Measurements from ENCODE around the gene REPS2.

Gene REPS2

DNA sequence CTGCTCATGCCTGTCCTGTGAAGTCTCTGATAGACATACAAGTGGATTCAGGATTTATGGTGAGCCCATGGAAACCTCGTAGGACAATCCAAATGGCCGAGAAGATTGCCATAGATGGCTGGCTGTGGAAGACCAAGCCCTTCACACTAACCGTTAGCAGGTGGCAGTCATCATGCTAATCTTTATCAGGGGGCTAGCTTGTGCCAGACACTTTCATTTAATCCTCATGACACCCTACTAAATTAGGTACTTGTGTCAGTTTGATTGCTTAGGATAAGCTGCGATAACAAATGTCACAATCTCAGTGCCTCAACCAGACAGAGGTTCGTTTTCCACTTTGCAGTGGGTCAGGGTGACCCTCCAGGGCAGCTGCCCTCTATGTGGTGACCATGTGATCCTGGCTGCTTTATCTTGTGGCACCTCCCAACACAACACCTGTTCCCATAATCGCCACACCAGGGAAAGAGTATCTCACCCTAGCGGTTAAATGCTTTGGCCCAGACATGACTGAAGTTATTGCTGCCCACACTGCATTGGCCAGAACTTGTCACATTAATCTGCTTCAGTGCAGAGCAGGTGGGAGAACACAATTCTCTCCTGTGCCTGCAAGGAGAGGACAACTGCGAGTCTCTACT, 60.8 kb downstream of the REPS2 start:
- DNase-seq: no peak

- DNase-seq: no peak
Measured at GRCh38 chrX:17009856-17010625, 63.6 kb downstream of the REPS2 start.

- DNase-seq: no peak
Measured at GRCh38 chrX:17012465-17012864, 66.0 kb downstream of the REPS2 start.

- DNase-seq: no peak
Measured at GRCh38 chrX:17014216-17014615, 67.8 kb downstream of the REPS2 start.

- DNase-seq: no peak
Measured at GRCh38 chrX:17017134-17017533, 70.7 kb downstream of the REPS2 start.

GRCh38 chrX:17020356-17020755, 73.9 kb downstream of the REPS2 start:
- DNase-seq: no peak

- no peak for DNase-seq
Measured at GRCh38 chrX:17020851-17021821, 74.7 kb downstream of the REPS2 start.

GRCh38 chrX:17021851-17022604, 75.6 kb downstream of the REPS2 start:
- no peak for DNase-seq

GRCh38 chrX:17023661-17024060, 77.2 kb downstream of the REPS2 start:
- no peak for DNase-seq

- DNase-seq: no peak
Measured at GRCh38 chrX:17024886-17025285, 78.4 kb downstream of the REPS2 start.

- DNase-seq: no peak
Measured at GRCh38 chrX:17025621-17026302, 79.3 kb downstream of the REPS2 start.

- no peak for DNase-seq
Measured at GRCh38 chrX:17027931-17028330, 81.5 kb downstream of the REPS2 start.

DNA sequence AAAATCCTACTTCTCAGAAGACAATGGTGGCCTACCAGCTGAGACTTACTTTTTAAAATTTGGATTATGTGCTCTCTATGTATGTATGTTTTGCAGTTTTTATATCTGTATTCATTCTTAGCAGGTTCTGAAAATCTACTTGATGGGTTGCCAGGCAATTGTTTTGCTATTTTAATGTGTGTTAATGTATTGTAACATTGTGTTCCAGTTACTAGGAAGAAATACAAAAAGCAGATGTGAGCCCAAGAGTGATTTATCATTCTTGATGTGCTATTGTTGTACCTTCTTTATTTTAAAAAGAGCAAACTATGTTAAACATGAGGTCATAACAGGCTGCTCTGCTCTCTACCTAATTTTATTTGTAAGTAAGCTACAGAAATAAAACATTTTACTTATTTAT, 81.9 kb downstream of the REPS2 start:
- no peak for DNase-seq

DNA sequence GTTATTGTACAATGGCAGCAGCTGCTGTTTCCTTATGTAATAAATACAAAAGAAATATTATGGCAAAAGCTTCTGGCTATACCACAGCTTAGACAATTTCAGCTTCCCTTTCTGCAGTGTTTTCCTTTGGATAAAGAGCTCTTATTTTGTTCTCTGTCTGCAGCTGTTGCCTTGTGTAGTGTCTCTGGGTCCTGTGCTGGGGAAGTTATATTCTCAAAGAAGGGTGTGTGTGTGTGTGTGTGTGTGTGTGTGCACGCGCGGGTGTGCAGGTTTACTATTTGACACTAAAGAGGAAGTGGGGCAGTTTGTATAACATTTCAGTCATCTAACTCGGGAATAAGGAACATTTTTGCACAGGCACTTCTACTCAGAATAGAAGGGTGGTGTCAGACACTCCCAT, 83.6 kb downstream of the REPS2 start:
- no peak for DNase-seq

DNA sequence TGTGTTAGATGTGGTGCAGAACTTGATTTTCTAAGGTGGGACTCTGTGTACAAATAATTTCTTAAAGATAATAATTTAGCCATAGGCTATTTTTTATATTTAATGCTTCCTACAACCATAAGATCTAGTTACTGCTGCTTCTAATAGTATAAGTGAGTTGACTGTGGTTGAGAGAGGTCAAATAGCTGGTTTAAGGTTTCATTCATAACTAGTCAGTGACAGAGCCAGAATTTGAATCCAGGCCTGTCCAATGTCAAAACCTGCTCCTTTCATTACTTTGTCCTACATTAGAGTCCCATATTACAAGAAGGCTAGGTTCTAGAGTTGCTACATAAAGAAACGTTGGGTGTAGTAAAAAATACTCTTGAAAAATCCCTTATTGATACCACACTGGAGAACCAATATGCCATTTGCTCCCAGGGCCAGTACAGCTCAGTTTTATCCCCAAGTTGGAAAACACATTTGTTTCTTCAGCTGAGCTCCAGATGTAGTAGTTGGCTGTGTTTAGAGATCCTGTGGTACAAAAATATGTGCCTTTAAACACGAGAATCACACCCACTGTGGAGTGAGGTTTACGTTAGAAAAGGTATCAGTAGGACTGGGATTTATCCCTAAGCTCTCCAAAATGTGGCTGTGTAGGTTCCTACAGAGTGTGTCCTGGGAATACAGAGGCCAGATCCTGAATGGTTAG, 84.3 kb downstream of the REPS2 start:
- no peak for DNase-seq

GRCh38 chrX:17031827-17032226, 85.4 kb downstream of the REPS2 start:
- no peak for DNase-seq

- no peak for DNase-seq
Measured at GRCh38 chrX:17032351-17032750, 85.9 kb downstream of the REPS2 start.

- DNase-seq: no peak
Measured at GRCh38 chrX:17033225-17033624, 86.8 kb downstream of the REPS2 start.

- DNase-seq: no peak
Measured at GRCh38 chrX:17035111-17035510, 88.7 kb downstream of the REPS2 start.

DNA sequence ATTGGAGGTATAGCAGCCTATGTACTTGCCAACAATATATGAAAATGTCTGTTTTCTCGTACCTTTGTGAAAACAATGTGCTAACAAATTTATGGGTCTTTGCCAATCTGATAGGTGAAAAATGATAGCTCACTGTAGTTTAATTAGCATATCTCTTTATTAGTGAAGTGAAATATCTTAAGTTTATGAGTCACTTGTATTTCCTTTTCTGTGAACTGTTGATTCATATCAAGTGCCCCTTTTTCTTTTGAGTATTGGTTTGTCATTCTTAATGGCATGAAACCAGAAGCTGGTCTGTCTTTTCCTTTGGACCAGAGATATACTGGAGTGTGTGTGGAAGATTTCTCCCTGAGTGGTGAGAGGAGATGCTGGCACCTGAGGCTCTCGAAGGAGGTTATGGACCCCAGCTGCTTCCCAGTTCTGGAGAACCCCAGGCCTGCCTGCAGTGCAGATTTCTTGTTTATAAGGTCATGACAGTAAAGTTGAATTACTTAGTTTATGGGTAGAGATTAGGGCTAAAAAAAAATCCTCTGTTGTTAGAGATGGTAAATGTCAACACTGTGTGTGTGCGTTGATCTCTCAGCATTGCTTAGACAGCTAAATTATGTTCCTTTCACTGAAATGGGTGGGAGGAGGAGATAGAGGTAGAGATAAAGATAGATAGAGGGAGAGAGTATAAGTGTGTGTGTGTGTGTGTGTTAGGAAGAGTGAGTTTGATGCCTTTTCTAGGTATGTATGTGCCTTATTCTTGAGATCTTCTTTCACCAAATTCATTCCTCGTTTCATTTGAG, 89.9 kb downstream of the REPS2 start:
- DNase-seq: no peak

GRCh38 chrX:17038277-17038676, 91.8 kb downstream of the REPS2 start:
- no peak for DNase-seq
